ENCODE data around the gene ICE1. TPM values are rescaled to one million over a fixed set of nuclear protein-coding genes. Genes with fewer than 3 reads are reported as not detected.
"Not testable (repeated sequence)": the region's sequence is repeated elsewhere in the genome, so short reads cannot be mapped to it uniquely, and the experiment has no call there.

Gene ICE1
- total and polyA plus RNA-seq, 2 of the 4 experiments (the other 2 are of a cell fraction): 9.0 to 18.5 TPM

- BruUV-seq (replicated peaks); H3K4me3 ChIP-seq (ENCODE audit: insufficient read depth, low read depth, low read length); H3K36me3 ChIP-seq (ENCODE audit: control insufficient read depth, insufficient read depth, low read length); H4K5ac ChIP-seq (ENCODE audit: low read depth, low read length); H2AK9ac ChIP-seq (replicated peaks; ENCODE audit: low read depth, low read length, poor library complexity); H3K56ac ChIP-seq (ENCODE audit: extremely low read depth, insufficient read depth, low read length); H3K27ac ChIP-seq (ENCODE audit: insufficient read depth, low read length); H3K9ac ChIP-seq (ENCODE audit: low read depth, low read length); H3K18ac ChIP-seq (ENCODE audit: low read depth, low read length); in situ Hi-C loops (cut with MboI; ENCODE audit: low sequenced_read_pairs); H2BK20ac ChIP-seq (ENCODE audit: low read depth, low read length); H2BK15ac ChIP-seq (ENCODE audit: low read depth, low read length); H3K27me3 ChIP-seq (ENCODE audit: control insufficient read depth, insufficient read depth, low read length); H3K4me1 ChIP-seq (ENCODE audit: control insufficient read depth, insufficient read depth, low read length); H3K23ac ChIP-seq (ENCODE audit: low read depth, low read length); H2AFZ ChIP-seq (replicated peaks; ENCODE audit: low read length, poor library complexity); H3K79me1 ChIP-seq (ENCODE audit: low read depth in 1 of 2, low read length in 2 of 2); H2AK5ac ChIP-seq (ENCODE audit: low read depth, low read length); H3K9me1 ChIP-seq (ENCODE audit: insufficient read depth, low read length); H3K4ac ChIP-seq (ENCODE audit: low read depth, low read length); H3K9me3 ChIP-seq (ENCODE audit: control insufficient read depth, insufficient read depth, low read length); intact Hi-C loops (cut with micrococcal nuclease); H4K91ac ChIP-seq (ENCODE audit: insufficient read depth, low read depth, low read length); POLR2A ChIA-PET (ENCODE audit: unreplicated experiment); H3K4me2 ChIP-seq (ENCODE audit: low read depth, low read length); H4K8ac ChIP-seq (ENCODE audit: low read depth in 2 of 2, low read length in 2 of 2); H2BK5ac ChIP-seq (ENCODE audit: low read depth, low read length, poor library complexity, severe bottlenecking); H3K14ac ChIP-seq (replicated peaks; ENCODE audit: low read depth, low read length); dilution Hi-C loops (cut with HindIII; ENCODE audit: low sequenced_read_pairs, unreplicated experiment); H4K20me1 ChIP-seq (ENCODE audit: insufficient read depth, low read length); H2BK120ac ChIP-seq (ENCODE audit: low read depth, low read length): not testable (repeated sequence)
- WGBS, 2 experiments (ENCODE audit: extremely low coverage in 2 of 2, insufficient read length in 1 of 2): no CpG with 5 or more reads among the region's 6 CpGs
- peak; percentile 33; the same call in 1 of the 2 replicates for TF ChIP-seq RAD21 (IDR thresholded peaks at IDR 0.05; ENCODE audit: low read length)
- peak; percentile 22; the same call in 1 of the 2 replicates for TF ChIP-seq SMC3 (IDR thresholded peaks at IDR 0.05; ENCODE audit: low read depth, low read length)
- TF ChIP-seq CTCF (conservative IDR thresholded peaks at IDR 0.05; ENCODE audit: low read depth, low read length): peak; percentile 41
- DNase-seq (peak; percentile 17), ATAC-seq (ENCODE audit: low read depth) (peak; percentile 56)
- CTCF ChIA-PET: interaction anchor here (0.8 kb wide), 1 partner anchor 9 kb away, joined by 3 read pairs; no protein-coding TSS in a partner anchor
Observed at GRCh38 chr5:5394384-5394986, 28.0 kb upstream of the ICE1 start.

DNA sequence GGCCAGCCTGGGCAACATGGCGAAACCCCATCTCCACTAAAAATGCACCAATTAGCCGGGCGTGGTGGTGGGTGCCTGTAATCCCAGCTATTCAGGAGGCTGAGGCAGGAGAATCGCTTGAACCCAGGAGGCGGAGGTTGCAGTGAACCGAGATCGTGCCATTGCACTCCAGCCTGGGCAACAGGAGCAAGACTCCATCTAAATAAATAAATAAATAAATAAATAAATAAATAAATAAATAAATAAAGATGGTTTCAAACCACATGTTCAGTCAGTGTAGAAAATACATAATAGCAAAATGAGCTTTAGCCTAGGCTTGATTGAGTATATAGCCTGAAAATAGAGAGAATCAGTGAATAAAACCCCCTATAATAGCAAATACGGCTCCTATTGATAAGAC lies 27.4 kb upstream of the ICE1 start:
- POLR2A ChIA-PET (ENCODE audit: unreplicated experiment); BruUV-seq (replicated peaks): not testable (repeated sequence)

More for the DNA sequence above, 27.4 kb upstream of the ICE1 start:
- H2AK5ac ChIP-seq (ENCODE audit: low read depth, low read length); H3K36me3 ChIP-seq (ENCODE audit: control insufficient read depth, insufficient read depth, low read length); H3K9ac ChIP-seq (ENCODE audit: low read depth, low read length); in situ Hi-C loops (cut with MboI; ENCODE audit: low sequenced_read_pairs); H2BK5ac ChIP-seq (ENCODE audit: low read depth, low read length, poor library complexity, severe bottlenecking); H3K4me1 ChIP-seq (ENCODE audit: control insufficient read depth, insufficient read depth, low read length); H3K56ac ChIP-seq (ENCODE audit: extremely low read depth, insufficient read depth, low read length); H3K18ac ChIP-seq (ENCODE audit: low read depth, low read length); H3K14ac ChIP-seq (replicated peaks; ENCODE audit: low read depth, low read length); H2AFZ ChIP-seq (replicated peaks; ENCODE audit: low read length, poor library complexity); H3K4me2 ChIP-seq (ENCODE audit: low read depth, low read length); H4K5ac ChIP-seq (ENCODE audit: low read depth, low read length); ATAC-seq (ENCODE audit: low read depth); H4K91ac ChIP-seq (ENCODE audit: insufficient read depth, low read depth, low read length); H2AK9ac ChIP-seq (replicated peaks; ENCODE audit: low read depth, low read length, poor library complexity); H2BK120ac ChIP-seq (ENCODE audit: low read depth, low read length); DNase-seq; H3K79me1 ChIP-seq (ENCODE audit: low read depth in 1 of 2, low read length in 2 of 2); H3K23ac ChIP-seq (ENCODE audit: low read depth, low read length); H3K4me3 ChIP-seq (ENCODE audit: insufficient read depth, low read depth, low read length); H3K4ac ChIP-seq (ENCODE audit: low read depth, low read length); H3K9me1 ChIP-seq (ENCODE audit: insufficient read depth, low read length); H4K20me1 ChIP-seq (ENCODE audit: insufficient read depth, low read length); H3K27ac ChIP-seq (ENCODE audit: insufficient read depth, low read length); H2BK20ac ChIP-seq (ENCODE audit: low read depth, low read length); intact Hi-C loops (cut with micrococcal nuclease); H2BK15ac ChIP-seq (ENCODE audit: low read depth, low read length); H3K27me3 ChIP-seq (ENCODE audit: control insufficient read depth, insufficient read depth, low read length); dilution Hi-C loops (cut with HindIII; ENCODE audit: low sequenced_read_pairs, unreplicated experiment); H4K8ac ChIP-seq (ENCODE audit: low read depth in 2 of 2, low read length in 2 of 2); H3K9me3 ChIP-seq (ENCODE audit: control insufficient read depth, insufficient read depth, low read length): not testable (repeated sequence)
- CTCF ChIA-PET: interaction anchor here (0.9 kb wide), 1 partner anchor 24 kb away, joined by 3 read pairs; no protein-coding TSS in a partner anchor
- no CpG with 5 or more reads among the region's 8 CpGs for WGBS, 2 experiments (ENCODE audit: extremely low coverage in 2 of 2, insufficient read length in 1 of 2)
